GM12878 (cell line): Measurements from ENCODE around the gene MBNL1. TPM values are rescaled to one million over a fixed set of nuclear protein-coding genes. Genes with fewer than 3 reads are reported as not detected.
A peak's percentile ranks its signal among the peaks of the same experiment; 100 is the strongest.

ENCODE experiments used
- ATAC-seq: fragments of 200-7000 bp; cut with Tn5 transposase; 3 replicates; pipeline ENCODE4 v1.9.1; 2020; ENCODE audit warnings: mild to moderate bottlenecking, moderate library complexity
- BruUV-seq: library from RNA; stranded (reverse); fragments of 400-500 nt; replicated peaks from 2 replicates; lab custom pipeline; 2021; lab: Mats Ljungman, UMichigan
- CTCF ChIA-PET: fragments of 300-600 bp; sonication (Branson Sonifier 250); formaldehyde crosslinking; extraction: SDS; loops from one replicate; lab custom pipeline; 2021; ENCODE audit warnings: inconsistent platforms; lab: Yijun Ruan, JAX
- POLR2A ChIA-PET: fragments of 350-600 bp; formaldehyde crosslinking; extraction: SDS; loops from one replicate; lab custom pipeline; 2021; ENCODE audit warnings: inconsistent platforms; lab: Charles Lee
- RAD21 ChIA-PET: fragments of 300-600 bp; sonication (Branson Sonifier 250); formaldehyde crosslinking; loops from one replicate; lab custom pipeline; 2023; ENCODE audit warnings: antibody characterized with exemption; ENCODE audit not compliant: unreplicated experiment; lab: Charles Lee
- SMC1A ChIA-PET: fragments of 300-600 bp; sonication (Branson Sonifier 250); formaldehyde crosslinking; loops from one replicate; lab custom pipeline; 2023; ENCODE audit not compliant: unreplicated experiment, uncharacterized antibody; lab: Charles Lee
- DNase-seq: peaks from one replicate; pipeline ENCODE4 v3.0.0-alpha.2; 2011; ENCODE audit warnings: low read depth, low spot score
- FAIRE-seq: peaks from 3 replicates; lab custom pipeline; 2011; peaks lifted over from hg19 to GRCh38; lab: Jason Lieb, UNC
- H2AFZ ChIP-seq: 2 replicates; pipeline ENCODE4 v1.6.0; 2011; ENCODE audit warnings: low read depth, low read length, control low read depth; ENCODE audit not compliant: control insufficient read depth
- H3K27ac ChIP-seq: 2 replicates; pipeline ENCODE4 v1.5.1; 2011; ENCODE audit warnings: control low read depth; ENCODE audit not compliant: control insufficient read depth, insufficient read depth
- H3K27me3 ChIP-seq, 2 experiments: replicated peaks in 1 of 2; 2 replicates each; pipeline versions ENCODE4 v1.6.0 to v1.6.1; 2011; ENCODE audit warnings: low read length in 1 of 2; ENCODE audit not compliant: control insufficient read depth in 2 of 2, insufficient read depth in 2 of 2
- H3K36me3 ChIP-seq, 2 experiments: 2 replicates each; pipeline ENCODE4 v1.5.1; 2011; ENCODE audit warnings: low read length in 1 of 2; ENCODE audit not compliant: control insufficient read depth in 2 of 2, insufficient read depth in 2 of 2
- H3K4me1 ChIP-seq: 2 replicates; pipeline ENCODE4 v1.6.1; 2011; ENCODE audit warnings: mild to moderate bottlenecking, low read length, moderate library complexity, mixed read lengths; ENCODE audit not compliant: control insufficient read depth, insufficient read depth
- H3K4me2 ChIP-seq: 2 replicates; pipeline ENCODE4 v1.6.0; 2011; ENCODE audit warnings: control low read depth; ENCODE audit not compliant: control insufficient read depth, insufficient read depth
- H3K4me3 ChIP-seq: fragments of 200-600 bp; sonication (generic); 2 replicates; pipeline ENCODE4 v1.5.1; 2016
- H3K79me2 ChIP-seq: 2 replicates; pipeline ENCODE4 v1.6.0; 2011; ENCODE audit warnings: low read length; ENCODE audit not compliant: control insufficient read depth, insufficient read depth
- H3K9ac ChIP-seq: 2 replicates; pipeline ENCODE4 v1.8.0; 2011; ENCODE audit warnings: low read length, control low read depth, mixed read lengths; ENCODE audit not compliant: control insufficient read depth, insufficient read depth
- H3K9me3 ChIP-seq: replicated peaks from 3 replicates; pipeline ENCODE4 v1.5.1; 2011; ENCODE audit warnings: mild to moderate bottlenecking, low read length; ENCODE audit not compliant: control insufficient read depth, insufficient read depth
- H4K20me1 ChIP-seq: 2 replicates; pipeline ENCODE4 v1.6.0; 2011; ENCODE audit not compliant: control insufficient read depth, insufficient read depth
- BCL11A ChIP-seq: IDR thresholded peaks from 2 replicates; pipeline ENCODE4 v1.6.1; 2011; ENCODE audit warnings: low read depth, low read length
- CBFB ChIP-seq: IDR thresholded peaks from 2 replicates; pipeline ENCODE4 v1.6.1; 2016; ENCODE audit warnings: antibody characterized with exemption, low read depth
- HDGF ChIP-seq: fragments of 450-650 bp; IDR thresholded peaks from 2 replicates; pipeline ENCODE4 v1.6.1; 2016; ENCODE audit warnings: antibody characterized with exemption
- MEF2B ChIP-seq: fragments of 450-650 bp; IDR thresholded peaks from 2 replicates; pipeline ENCODE4 v1.6.1; 2018; ENCODE audit warnings: mild to moderate bottlenecking, moderate library complexity; ENCODE audit not compliant: partially characterized antibody, poor library complexity, severe bottlenecking
- NR2F1 ChIP-seq: fragments of 450-650 bp; conservative IDR thresholded peaks from 2 replicates; pipeline ENCODE4 v1.6.1; 2017; ENCODE audit warnings: mild to moderate bottlenecking
- SMAD5 ChIP-seq: IDR thresholded peaks from 2 replicates; pipeline ENCODE4 v1.6.1; 2016; ENCODE audit warnings: antibody characterized with exemption, low read depth
- SMC3 ChIP-seq: IDR thresholded peaks from 2 replicates; pipeline ENCODE4 v1.6.1; 2011; ENCODE audit warnings: low read length, improper control_type of control experiment, borderline replicate concordance
- TCF7 ChIP-seq: IDR thresholded peaks from 2 replicates; pipeline ENCODE4 v1.6.1; 2014; ENCODE audit warnings: antibody characterized with exemption, borderline replicate concordance
- ZZZ3 ChIP-seq: IDR thresholded peaks from 2 replicates; pipeline ENCODE4 v1.6.1; 2011; ENCODE audit warnings: low read depth; ENCODE audit not compliant: control insufficient read depth, insufficient read length
- WGBS: methylation state at CpG from one replicate; pipeline ENCODE4 v1.1.6; 2016; ENCODE audit warnings: low lambda C conversion rate; ENCODE audit not compliant: insufficient replicate concordance, insufficient coverage; ENCODE audit errors: missing lambda C conversion rate; 5-methylcytosine and 5-hydroxymethylcytosine counted together
- in situ Hi-C: fragments of 300-500 bp; cut with MboI; formaldehyde crosslinking; loops from 9 replicates; pipeline ENCODE4 v1.14.3; 2018; ENCODE audit warnings: mixed read lengths
- intact Hi-C: fragments of 100-400 bp; cut with micrococcal nuclease; formaldehyde crosslinking; loops from one replicate; pipeline ENCODE4 v1.14.2; 2022; ENCODE audit not compliant: unreplicated experiment
- polyA plus RNA-seq, 11 experiments: library from polyadenylated mRNA; depleted of rRNA in 4 of 11; unstranded in 6 of 11; stranded (reverse) in 5 of 11; fragments of >200 nt; fragmentation: Nextera tagmentation in 4 of 11; fragmentation: Illumina TruSeq in 1 of 11; extraction: Ambion mirVana in 4 of 11; extraction: Trizol in 1 of 11; gene quantifications; 1 replicate in 1 of 11; 2 replicates in 10 of 11; pipeline versions ENCODE4 v1.2.1 to v1.2.3, GENCODE V29; 2011 to 2016; ENCODE audit warnings: inconsistent platforms in 2 of 11, missing spikeins in 2 of 11, low read depth in 1 of 11
- total RNA-seq, 4 experiments: library from RNA; depleted of rRNA in 3 of 4; stranded (reverse); fragments of >200 nt in 3 of 4; fragmentation: Illumina TruSeq in 1 of 4; extraction: Trizol in 1 of 4; gene quantifications; 2 replicates each; pipeline versions ENCODE4 v1.2.1 to v1.2.3, GENCODE V29; 2013 to 2021
- TF ChIP-seq, protein P1 (sequence below): IDR thresholded peaks from 2 replicates; pipeline ENCODE4 v1.6.1; 2012; ENCODE audit warnings: low read length, inconsistent platforms

MBNL1 gene
- total and polyA plus RNA-seq, 10 of the 15 experiments (the other 5 are each of a cell fraction or from before 2014, with no cell fraction given), result 59.6 to 337 (median 143) TPM

DNA sequence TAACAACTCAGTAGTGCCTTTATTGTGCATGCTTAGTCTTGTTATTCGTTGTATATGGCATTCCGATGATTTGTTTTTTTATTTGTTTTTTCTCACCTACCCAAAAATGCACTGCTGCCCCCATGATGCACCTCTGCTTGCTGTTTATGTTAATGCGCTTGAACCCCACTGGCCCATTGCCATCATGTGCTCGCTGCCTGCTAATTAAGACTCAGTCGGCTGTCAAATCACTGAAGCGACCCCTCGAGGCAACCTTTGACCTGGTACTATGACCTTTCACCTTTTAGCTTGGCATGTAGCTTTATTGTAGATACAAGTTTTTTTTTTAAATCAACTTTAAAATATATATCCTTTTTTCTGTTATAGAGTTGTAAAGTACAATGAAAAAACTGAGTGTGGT is 177.8 kb downstream of the MBNL1 start (continued):
- no peak for TF ChIP-seq TCF7
- TF ChIP-seq HDGF, result no peak
- TF ChIP-seq SMC3, result no peak
- TF ChIP-seq MEF2B, result no peak
- peak; percentile 48; the same call in 1 of the 2 replicates for TF ChIP-seq NR2F1

DNA sequence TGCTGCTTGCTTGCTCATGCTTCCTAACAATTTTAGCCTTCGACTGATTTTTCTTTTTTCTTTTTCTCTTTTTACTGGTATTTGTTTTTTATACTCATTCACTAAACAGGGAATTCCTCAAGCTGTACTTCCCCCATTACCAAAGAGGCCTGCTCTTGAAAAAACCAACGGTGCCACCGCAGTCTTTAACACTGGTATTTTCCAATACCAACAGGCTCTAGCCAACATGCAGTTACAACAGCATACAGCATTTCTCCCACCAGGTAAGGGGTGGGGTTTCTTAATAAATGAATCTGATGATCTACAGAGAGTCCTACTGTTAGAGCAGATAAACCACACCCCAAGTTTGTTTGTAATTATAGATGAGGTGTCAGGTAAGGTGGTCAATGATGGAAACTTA is 178.8 kb downstream of the MBNL1 start:
- no peak for FAIRE-seq
- no peak for DNase-seq
- no peaks in the 10 kb centered on the region for H3K9me3 ChIP-seq
- H3K36me3 ChIP-seq, result peaks cover 10 to 17% of the 10 kb centered on the region in 2 experiments
- ChIA-PET RAD21 (interaction anchor here (0.7 to 8.4 kb wide), 10 partner anchors 21 to 1137 kb away, joined by 3 to 86 read pairs (median 4); no protein-coding TSS in a partner anchor), POLR2A (interaction anchor here (0.7 kb wide), 1 partner anchor 174 kb away, joined by 4 read pairs; no protein-coding TSS in a partner anchor), CTCF (interaction anchor here (0.7 to 13.5 kb wide), 14 partner anchors 12 to 378 kb away, joined by 3 to 282 read pairs (median 4); no protein-coding TSS in a partner anchor), SMC1A (interaction anchor here (0.7 to 2.8 kb wide), 28 partner anchors 8 to 565 kb away, joined by 3 to 17 read pairs (median 4); no protein-coding TSS in a partner anchor)
- WGBS, result 8% methylated on average over 3 of the region's 3 CpGs
- H3K4me1 ChIP-seq, result peaks cover 12% of the 10 kb centered on the region; the same call in 1 of the 2 replicates
- intact Hi-C loops (no loop called here), in situ Hi-C loops (no loop called here)
- H3K27ac ChIP-seq, result no peak overlapping the region
- no peaks in the 10 kb centered on the region for H3K27me3 ChIP-seq
- TF ChIP-seq, protein P1, sequence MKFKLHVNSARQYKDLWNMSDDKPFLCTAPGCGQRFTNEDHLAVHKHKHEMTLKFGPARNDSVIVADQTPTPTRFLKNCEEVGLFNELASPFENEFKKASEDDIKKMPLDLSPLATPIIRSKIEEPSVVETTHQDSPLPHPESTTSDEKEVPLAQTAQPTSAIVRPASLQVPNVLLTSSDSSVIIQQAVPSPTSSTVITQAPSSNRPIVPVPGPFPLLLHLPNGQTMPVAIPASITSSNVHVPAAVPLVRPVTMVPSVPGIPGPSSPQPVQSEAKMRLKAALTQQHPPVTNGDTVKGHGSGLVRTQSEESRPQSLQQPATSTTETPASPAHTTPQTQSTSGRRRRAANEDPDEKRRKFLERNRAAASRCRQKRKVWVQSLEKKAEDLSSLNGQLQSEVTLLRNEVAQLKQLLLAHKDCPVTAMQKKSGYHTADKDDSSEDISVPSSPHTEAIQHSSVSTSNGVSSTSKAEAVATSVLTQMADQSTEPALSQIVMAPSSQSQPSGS, result no peak
- TF ChIP-seq SMAD5 (no peak), CBFB (no peak), BCL11A (no peak), ZZZ3 (no peak)
- ATAC-seq, result no peak; the same call in 2 of the 3 replicates
- no peak overlapping the region for H3K4me3 ChIP-seq
- H3K9ac ChIP-seq, result no peak overlapping the region
- H3K79me2 ChIP-seq, result peaks cover 26% of the 10 kb centered on the region
- BruUV-seq, result no TSS peak
- no peak overlapping the region for H2AFZ ChIP-seq
- H4K20me1 ChIP-seq, result no peaks in the 10 kb centered on the region
- no peak overlapping the region for H3K4me2 ChIP-seq
